K562 (cell line): ENCODE measurements around the gene ZFAND5. TPM values are rescaled to one million over a fixed set of nuclear protein-coding genes. Genes with fewer than 3 reads are reported as not detected.

ENCODE experiments used
- CXXC5 ChIP-seq: fragments of 250-450 bp; sonication (Bioruptor Pico); IDR thresholded peaks from 2 replicates; pipeline ENCODE4 v1.8.0; 2022; ENCODE audit warnings: inconsistent platforms, mild to moderate bottlenecking, moderate library complexity
- FOS ChIP-seq: IDR thresholded peaks from 3 replicates; pipeline ENCODE4 v1.6.1; 2011; ENCODE audit not compliant: insufficient read length; ENCODE audit errors: extremely low read depth
- FOSL1 ChIP-seq: fragments of 200-800 bp; sonication (Bioruptor generic); conservative IDR thresholded peaks from 2 replicates; pipeline ENCODE4 v1.6.1; 2016; ENCODE audit warnings: missing genetic modification characterization, missing compliant biosample characterization
- FUS ChIP-seq: fragments of 200-400 bp; formaldehyde crosslinking; optimal IDR thresholded peaks from 2 replicates; pipeline ENCODE3; 2017; ENCODE audit warnings: low read depth, low read length
- GABPA ChIP-seq: fragments of 200-800 bp; sonication (Bioruptor generic); conservative IDR thresholded peaks from 2 replicates; pipeline ENCODE4 v1.6.1; 2016; ENCODE audit warnings: low read depth, missing genetic modification characterization, missing compliant biosample characterization
- HDAC8 ChIP-seq: fragments of 450-650 bp; IDR thresholded peaks from 2 replicates; pipeline ENCODE4 v1.6.1; 2016; ENCODE audit warnings: mild to moderate bottlenecking, missing genetic modification characterization, moderate library complexity, missing compliant biosample characterization
- L3MBTL2 ChIP-seq: fragments of 450-650 bp; IDR thresholded peaks from 2 replicates; pipeline ENCODE4 v1.6.1; 2016; ENCODE audit warnings: mild to moderate bottlenecking, moderate library complexity
- MAFK ChIP-seq: IDR thresholded peaks from 2 replicates; pipeline ENCODE4 v1.6.1; 2011; ENCODE audit warnings: low read length, improper control_type of control experiment
- POLR3A ChIP-seq: IDR thresholded peaks from 2 replicates; pipeline ENCODE4 v1.6.1; 2011; ENCODE audit warnings: borderline replicate concordance, mild to moderate bottlenecking, moderate library complexity; ENCODE audit not compliant: insufficient read length, insufficient read depth; ENCODE audit errors: extremely low read depth
- RAD51 ChIP-seq: fragments of 450-650 bp; IDR thresholded peaks from 2 replicates; pipeline ENCODE4 v1.7.1; 2016; ENCODE audit warnings: low read depth, mild to moderate bottlenecking, borderline replicate concordance
- SMAD2 ChIP-seq: fragments of 150-350 bp; IDR thresholded peaks from 2 replicates; pipeline ENCODE4 v1.6.1; 2014; ENCODE audit warnings: low read depth, mild to moderate bottlenecking, low read length
- SPI1 ChIP-seq: IDR thresholded peaks from 2 replicates; pipeline ENCODE4 v1.6.1; 2011; ENCODE audit warnings: low read depth, low read length, control low read depth, borderline replicate concordance
- polyA plus RNA-seq, 8 experiments: library from polyadenylated mRNA; depleted of rRNA in 4 of 8; stranded (reverse) in 5 of 8; unstranded in 3 of 8; fragments of >200 nt; fragmentation: Nextera tagmentation in 2 of 8; fragmentation: Illumina TruSeq in 1 of 8; extraction: Ambion mirVana in 2 of 8; extraction: Trizol in 1 of 8; gene quantifications; 2 replicates each; pipeline versions ENCODE4 v1.2.1 to v1.2.3, GENCODE V29; 2011 to 2014; ENCODE audit warnings: inconsistent platforms in 1 of 8, missing spikeins in 1 of 8
- total RNA-seq, 7 experiments: library from RNA; depleted of rRNA in 6 of 7; stranded (reverse); fragments of >200 nt in 6 of 7; fragmentation: Illumina TruSeq in 2 of 7; extraction: Trizol in 2 of 7; gene quantifications; 2 replicates each; pipeline versions ENCODE4 v1.2.1 to v1.2.3, GENCODE V29; 2011 to 2021; ENCODE audit warnings: low replicate concordance in 1 of 7
- TF ChIP-seq, protein P1 (sequence below), 2 experiments: fragments of 450-650 bp; conservative IDR thresholded peaks; 2 replicates each; pipeline ENCODE4 v1.6.1; 2017; ENCODE audit warnings: mild to moderate bottlenecking in 2 of 2, moderate library complexity in 2 of 2
- TF ChIP-seq, protein P2 (sequence below): fragments of 450-650 bp; IDR thresholded peaks from 2 replicates; pipeline ENCODE4 v1.6.1; 2016; ENCODE audit warnings: mild to moderate bottlenecking, moderate library complexity
- TF ChIP-seq, protein P3 (sequence below): fragments of 450-650 bp; IDR thresholded peaks from 2 replicates; pipeline ENCODE4 v1.6.1; 2016

Gene ZFAND5
- total and polyA plus RNA-seq, 9 of the 15 experiments (the other 6 are each of a cell fraction or from before 2014, with no cell fraction given), result 12.7 to 64.2 (median 34.5) TPM

DNA sequence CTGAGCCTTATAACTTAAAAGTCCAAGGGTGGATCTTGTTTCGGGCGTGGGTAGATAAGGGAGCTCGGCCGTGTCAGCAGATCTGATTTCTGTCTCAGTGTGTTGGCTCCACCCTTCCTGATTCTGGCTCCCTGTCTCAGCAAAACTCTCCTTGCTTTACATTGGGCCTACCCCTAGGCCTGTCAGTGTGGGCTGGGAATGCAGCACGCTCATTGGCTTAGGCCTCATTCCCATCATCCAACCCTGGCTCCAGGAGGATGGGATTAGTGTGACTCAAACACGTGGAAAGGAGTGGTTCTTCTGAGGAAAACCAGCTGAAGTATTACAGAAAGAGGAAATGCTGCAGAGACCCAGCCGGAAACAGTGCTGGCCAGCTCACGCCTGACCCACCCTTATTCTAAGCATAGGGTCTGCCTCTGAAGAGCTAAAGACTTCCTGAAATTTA, 59.9 kb downstream of the ZFAND5 start (continued):
- TF ChIP-seq, protein P1, sequence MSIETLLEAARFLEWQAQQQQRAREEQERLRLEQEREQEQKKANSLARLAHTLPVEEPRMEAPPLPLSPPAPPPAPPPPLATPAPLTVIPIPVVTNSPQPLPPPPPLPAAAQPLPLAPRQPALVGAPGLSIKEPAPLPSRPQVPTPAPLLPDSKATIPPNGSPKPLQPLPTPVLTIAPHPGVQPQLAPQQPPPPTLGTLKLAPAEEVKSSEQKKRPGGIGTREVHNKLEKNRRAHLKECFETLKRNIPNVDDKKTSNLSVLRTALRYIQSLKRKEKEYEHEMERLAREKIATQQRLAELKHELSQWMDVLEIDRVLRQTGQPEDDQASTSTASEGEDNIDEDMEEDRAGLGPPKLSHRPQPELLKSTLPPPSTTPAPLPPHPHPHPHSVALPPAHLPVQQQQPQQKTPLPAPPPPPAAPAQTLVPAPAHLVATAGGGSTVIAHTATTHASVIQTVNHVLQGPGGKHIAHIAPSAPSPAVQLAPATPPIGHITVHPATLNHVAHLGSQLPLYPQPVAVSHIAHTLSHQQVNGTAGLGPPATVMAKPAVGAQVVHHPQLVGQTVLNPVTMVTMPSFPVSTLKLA (conservative IDR thresholded peaks at IDR 0.05), result 0 out of 4 replicates have a peak, but pooled peaks of 1 of the 2 experiments have one; percentile 27
- TF ChIP-seq POLR3A, result no peak
- TF ChIP-seq MAFK, result peak; percentile 24; the same call in 1 of the 2 replicates
- TF ChIP-seq FOS, result peak; percentile 6
- no peak for TF ChIP-seq RAD51
- TF ChIP-seq HDAC8 (tag), result no peak
- peak; percentile 67 for TF ChIP-seq GABPA (tag)
- no peak for TF ChIP-seq FUS
- 0 out of 2 replicates have a peak, but pooled peaks have one; percentile 19 for TF ChIP-seq FOSL1 (tag)
- no peak for TF ChIP-seq SMAD2
- TF ChIP-seq, protein P2, sequence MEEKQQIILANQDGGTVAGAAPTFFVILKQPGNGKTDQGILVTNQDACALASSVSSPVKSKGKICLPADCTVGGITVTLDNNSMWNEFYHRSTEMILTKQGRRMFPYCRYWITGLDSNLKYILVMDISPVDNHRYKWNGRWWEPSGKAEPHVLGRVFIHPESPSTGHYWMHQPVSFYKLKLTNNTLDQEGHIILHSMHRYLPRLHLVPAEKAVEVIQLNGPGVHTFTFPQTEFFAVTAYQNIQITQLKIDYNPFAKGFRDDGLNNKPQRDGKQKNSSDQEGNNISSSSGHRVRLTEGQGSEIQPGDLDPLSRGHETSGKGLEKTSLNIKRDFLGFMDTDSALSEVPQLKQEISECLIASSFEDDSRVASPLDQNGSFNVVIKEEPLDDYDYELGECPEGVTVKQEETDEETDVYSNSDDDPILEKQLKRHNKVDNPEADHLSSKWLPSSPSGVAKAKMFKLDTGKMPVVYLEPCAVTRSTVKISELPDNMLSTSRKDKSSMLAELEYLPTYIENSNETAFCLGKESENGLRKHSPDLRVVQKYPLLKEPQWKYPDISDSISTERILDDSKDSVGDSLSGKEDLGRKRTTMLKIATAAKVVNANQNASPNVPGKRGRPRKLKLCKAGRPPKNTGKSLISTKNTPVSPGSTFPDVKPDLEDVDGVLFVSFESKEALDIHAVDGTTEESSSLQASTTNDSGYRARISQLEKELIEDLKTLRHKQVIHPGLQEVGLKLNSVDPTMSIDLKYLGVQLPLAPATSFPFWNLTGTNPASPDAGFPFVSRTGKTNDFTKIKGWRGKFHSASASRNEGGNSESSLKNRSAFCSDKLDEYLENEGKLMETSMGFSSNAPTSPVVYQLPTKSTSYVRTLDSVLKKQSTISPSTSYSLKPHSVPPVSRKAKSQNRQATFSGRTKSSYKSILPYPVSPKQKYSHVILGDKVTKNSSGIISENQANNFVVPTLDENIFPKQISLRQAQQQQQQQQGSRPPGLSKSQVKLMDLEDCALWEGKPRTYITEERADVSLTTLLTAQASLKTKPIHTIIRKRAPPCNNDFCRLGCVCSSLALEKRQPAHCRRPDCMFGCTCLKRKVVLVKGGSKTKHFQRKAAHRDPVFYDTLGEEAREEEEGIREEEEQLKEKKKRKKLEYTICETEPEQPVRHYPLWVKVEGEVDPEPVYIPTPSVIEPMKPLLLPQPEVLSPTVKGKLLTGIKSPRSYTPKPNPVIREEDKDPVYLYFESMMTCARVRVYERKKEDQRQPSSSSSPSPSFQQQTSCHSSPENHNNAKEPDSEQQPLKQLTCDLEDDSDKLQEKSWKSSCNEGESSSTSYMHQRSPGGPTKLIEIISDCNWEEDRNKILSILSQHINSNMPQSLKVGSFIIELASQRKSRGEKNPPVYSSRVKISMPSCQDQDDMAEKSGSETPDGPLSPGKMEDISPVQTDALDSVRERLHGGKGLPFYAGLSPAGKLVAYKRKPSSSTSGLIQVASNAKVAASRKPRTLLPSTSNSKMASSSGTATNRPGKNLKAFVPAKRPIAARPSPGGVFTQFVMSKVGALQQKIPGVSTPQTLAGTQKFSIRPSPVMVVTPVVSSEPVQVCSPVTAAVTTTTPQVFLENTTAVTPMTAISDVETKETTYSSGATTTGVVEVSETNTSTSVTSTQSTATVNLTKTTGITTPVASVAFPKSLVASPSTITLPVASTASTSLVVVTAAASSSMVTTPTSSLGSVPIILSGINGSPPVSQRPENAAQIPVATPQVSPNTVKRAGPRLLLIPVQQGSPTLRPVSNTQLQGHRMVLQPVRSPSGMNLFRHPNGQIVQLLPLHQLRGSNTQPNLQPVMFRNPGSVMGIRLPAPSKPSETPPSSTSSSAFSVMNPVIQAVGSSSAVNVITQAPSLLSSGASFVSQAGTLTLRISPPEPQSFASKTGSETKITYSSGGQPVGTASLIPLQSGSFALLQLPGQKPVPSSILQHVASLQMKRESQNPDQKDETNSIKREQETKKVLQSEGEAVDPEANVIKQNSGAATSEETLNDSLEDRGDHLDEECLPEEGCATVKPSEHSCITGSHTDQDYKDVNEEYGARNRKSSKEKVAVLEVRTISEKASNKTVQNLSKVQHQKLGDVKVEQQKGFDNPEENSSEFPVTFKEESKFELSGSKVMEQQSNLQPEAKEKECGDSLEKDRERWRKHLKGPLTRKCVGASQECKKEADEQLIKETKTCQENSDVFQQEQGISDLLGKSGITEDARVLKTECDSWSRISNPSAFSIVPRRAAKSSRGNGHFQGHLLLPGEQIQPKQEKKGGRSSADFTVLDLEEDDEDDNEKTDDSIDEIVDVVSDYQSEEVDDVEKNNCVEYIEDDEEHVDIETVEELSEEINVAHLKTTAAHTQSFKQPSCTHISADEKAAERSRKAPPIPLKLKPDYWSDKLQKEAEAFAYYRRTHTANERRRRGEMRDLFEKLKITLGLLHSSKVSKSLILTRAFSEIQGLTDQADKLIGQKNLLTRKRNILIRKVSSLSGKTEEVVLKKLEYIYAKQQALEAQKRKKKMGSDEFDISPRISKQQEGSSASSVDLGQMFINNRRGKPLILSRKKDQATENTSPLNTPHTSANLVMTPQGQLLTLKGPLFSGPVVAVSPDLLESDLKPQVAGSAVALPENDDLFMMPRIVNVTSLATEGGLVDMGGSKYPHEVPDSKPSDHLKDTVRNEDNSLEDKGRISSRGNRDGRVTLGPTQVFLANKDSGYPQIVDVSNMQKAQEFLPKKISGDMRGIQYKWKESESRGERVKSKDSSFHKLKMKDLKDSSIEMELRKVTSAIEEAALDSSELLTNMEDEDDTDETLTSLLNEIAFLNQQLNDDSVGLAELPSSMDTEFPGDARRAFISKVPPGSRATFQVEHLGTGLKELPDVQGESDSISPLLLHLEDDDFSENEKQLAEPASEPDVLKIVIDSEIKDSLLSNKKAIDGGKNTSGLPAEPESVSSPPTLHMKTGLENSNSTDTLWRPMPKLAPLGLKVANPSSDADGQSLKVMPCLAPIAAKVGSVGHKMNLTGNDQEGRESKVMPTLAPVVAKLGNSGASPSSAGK, result peak; percentile 58
- peak; percentile 73 for TF ChIP-seq L3MBTL2
- peak; percentile 75; the same call in 1 of the 2 replicates for TF ChIP-seq SPI1
- TF ChIP-seq, protein P3, sequence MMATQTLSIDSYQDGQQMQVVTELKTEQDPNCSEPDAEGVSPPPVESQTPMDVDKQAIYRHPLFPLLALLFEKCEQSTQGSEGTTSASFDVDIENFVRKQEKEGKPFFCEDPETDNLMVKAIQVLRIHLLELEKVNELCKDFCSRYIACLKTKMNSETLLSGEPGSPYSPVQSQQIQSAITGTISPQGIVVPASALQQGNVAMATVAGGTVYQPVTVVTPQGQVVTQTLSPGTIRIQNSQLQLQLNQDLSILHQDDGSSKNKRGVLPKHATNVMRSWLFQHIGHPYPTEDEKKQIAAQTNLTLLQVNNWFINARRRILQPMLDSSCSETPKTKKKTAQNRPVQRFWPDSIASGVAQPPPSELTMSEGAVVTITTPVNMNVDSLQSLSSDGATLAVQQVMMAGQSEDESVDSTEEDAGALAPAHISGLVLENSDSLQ, result peak; percentile 62
- TF ChIP-seq CXXC5 (CRISPR knock-in tag), result peak; percentile 34; the same call in 1 of the 2 replicates
